IPS DF 6.9 (cell line): Measurements from ENCODE around the gene CSN2.
"Not testable (repeated sequence)": the region's sequence is repeated elsewhere in the genome, so short reads cannot be mapped to it uniquely, and the experiment has no call there.

Experiments used
- DNase-seq: peaks from one replicate; pipeline ENCODE4 v3.0.0-alpha.2; 2013; ENCODE audit warnings: low read depth, low spot score
- H3K27ac ChIP-seq: one replicate; pipeline ENCODE4 v1.5.1; 2013; ENCODE audit warnings: low read length, control low read depth
- H3K27me3 ChIP-seq: 2 replicates; pipeline ENCODE4 v1.6.1; 2013; ENCODE audit warnings: mild to moderate bottlenecking, low read length; ENCODE audit not compliant: control insufficient read depth, insufficient read depth
- H3K36me3 ChIP-seq: 2 replicates; pipeline ENCODE4 v1.6.1; 2013; ENCODE audit warnings: low read length; ENCODE audit not compliant: control insufficient read depth, insufficient read depth
- H3K4me1 ChIP-seq: 2 replicates; pipeline ENCODE4 v1.6.1; 2013; ENCODE audit warnings: low read length; ENCODE audit not compliant: control insufficient read depth, insufficient read depth
- H3K4me3 ChIP-seq: 2 replicates; pipeline ENCODE4 v1.5.1; 2013; ENCODE audit warnings: mild to moderate bottlenecking, low read length
- H3K9me3 ChIP-seq: 2 replicates; pipeline ENCODE4 v1.6.1; 2013; ENCODE audit warnings: low read length, inconsistent platforms; ENCODE audit not compliant: control insufficient read depth, insufficient read depth
- WGBS: extraction: QIAGEN DNeasy Blood & Tissue Kit; methylation state at CpG from one replicate; pipeline ENCODE4 v1.1.7; 2013; ENCODE audit warnings: mixed read lengths, missing lambda C conversion rate; ENCODE audit not compliant: insufficient read length, insufficient coverage; 5-methylcytosine and 5-hydroxymethylcytosine counted together

CSN2 gene

DNA sequence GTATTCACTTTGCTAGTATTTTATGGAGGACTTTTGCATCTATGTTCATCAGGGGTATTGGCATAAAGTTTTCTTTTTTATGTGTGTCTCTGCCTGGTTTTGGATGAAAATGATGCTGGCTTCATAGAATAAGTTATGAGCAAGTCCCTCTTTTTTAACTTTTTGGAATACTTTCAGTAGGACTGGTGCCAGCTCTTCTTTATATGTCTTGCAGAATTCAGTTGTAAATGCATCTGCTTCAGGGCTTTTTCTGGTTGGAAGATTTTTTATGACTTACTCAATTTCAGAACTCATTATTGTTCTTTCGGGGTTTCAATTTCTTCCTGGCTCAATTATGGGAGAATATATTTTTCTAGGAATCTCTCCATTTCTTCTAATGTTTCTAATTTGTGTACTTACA, 9.1 kb upstream of the CSN2 start:
- WGBS, result no CpG with 5 or more reads among the region's 1 CpG

DNA sequence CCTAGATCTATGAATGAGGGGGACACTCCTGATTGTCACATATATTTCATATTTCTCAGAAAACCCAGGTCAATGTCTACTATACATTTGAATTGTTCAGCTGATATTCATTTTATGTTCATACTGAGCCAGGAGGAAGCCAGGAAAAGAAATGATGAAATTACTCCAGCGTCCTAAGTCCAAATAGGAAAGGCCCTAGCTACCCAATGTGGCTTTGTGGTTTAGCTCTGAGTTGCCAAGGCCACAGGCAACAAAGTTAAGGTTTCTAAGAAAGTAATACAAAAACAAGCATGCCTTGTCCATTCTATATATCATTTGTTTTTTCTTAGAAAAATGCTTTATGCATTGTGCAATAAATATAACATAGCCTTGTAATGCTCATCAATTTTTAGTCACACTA, 4.5 kb upstream of the CSN2 start:
- H3K4me3 ChIP-seq, result no peak overlapping the region
- no CpG with 5 or more reads among the region's 1 CpG for whole genome bisulfite sequencing
- no peaks in the 10 kb centered on the region for H3K9me3 ChIP-seq
- H3K4me1 ChIP-seq, result no peaks in the 10 kb centered on the region
- H3K27ac ChIP-seq, result no peak overlapping the region
- H3K36me3 ChIP-seq, result no peaks in the 10 kb centered on the region
- no peak for DNase-seq
- H3K27me3 ChIP-seq, result no peaks in the 10 kb centered on the region

More for the DNA sequence above, 9.1 kb upstream of the CSN2 start:
- Histone ChIP-seq H3K4me1 (no peaks in the 10 kb centered on the region), H3K27me3 (no peaks in the 10 kb centered on the region), H3K36me3 (no peaks in the 10 kb centered on the region), H3K27ac (no peak overlapping the region), H3K4me3 (no peak overlapping the region), H3K9me3 (no peaks in the 10 kb centered on the region)
- DNase-seq, result no peak

DNA sequence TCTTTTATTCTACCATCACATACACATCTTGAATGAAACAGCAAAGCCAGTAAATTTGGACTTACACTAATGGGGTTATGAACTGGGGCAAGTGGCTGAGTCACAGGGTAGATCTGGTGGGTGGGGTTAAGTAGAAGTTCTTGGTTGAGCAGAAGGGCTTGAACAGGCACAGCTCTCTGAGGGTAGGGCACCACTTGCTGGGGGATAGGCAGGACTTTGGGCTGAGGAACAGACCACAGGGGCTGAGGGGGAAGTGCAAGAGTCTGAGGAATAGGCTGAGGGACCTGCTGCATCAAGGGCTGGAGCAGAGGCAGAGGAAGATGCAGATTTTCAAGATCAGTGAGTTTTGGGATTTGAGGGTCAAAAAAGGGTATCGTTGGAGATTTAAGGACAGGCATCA, 8.3 kb downstream of the CSN2 start:
- Histone ChIP-seq H3K27me3 (no peaks in the 10 kb centered on the region), H3K4me1 (no peaks in the 10 kb centered on the region), H3K9me3 (no peaks in the 10 kb centered on the region), H3K27ac (no peak overlapping the region), H3K4me3 (no peak overlapping the region), H3K36me3 (no peaks in the 10 kb centered on the region)
- WGBS, result no CpG with 5 or more reads among the region's 1 CpG
- DNase-seq, result no peak

DNA sequence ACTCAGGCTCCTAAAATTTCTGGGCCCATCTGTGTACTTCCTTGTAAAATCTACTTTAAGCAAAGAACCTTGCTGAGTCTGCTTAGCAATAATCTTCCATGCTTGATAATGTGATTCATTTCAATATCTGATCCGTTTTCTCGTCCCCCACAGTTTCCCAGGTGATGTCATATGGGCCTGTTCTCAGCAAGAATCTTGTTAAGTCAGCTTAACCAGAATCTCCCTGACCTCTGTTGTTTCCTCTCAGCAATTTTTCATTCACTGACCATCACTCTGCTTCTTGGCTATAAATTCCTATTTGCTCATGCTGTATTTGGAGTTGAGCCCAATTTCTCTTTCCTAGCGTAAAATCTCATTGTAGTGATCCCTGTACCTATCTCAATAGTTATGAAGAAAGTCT, 13.9 kb downstream of the CSN2 start:
- Histone ChIP-seq H3K27ac (no peak overlapping the region), H3K4me3 (no peak overlapping the region), H3K36me3 (no peaks in the 10 kb centered on the region), H3K4me1 (no peaks in the 10 kb centered on the region), H3K9me3 (no peaks in the 10 kb centered on the region), H3K27me3 (no peaks in the 10 kb centered on the region)
- no CpG with 5 or more reads among the region's 3 CpGs for WGBS
- DNase-seq, result no peak

DNA sequence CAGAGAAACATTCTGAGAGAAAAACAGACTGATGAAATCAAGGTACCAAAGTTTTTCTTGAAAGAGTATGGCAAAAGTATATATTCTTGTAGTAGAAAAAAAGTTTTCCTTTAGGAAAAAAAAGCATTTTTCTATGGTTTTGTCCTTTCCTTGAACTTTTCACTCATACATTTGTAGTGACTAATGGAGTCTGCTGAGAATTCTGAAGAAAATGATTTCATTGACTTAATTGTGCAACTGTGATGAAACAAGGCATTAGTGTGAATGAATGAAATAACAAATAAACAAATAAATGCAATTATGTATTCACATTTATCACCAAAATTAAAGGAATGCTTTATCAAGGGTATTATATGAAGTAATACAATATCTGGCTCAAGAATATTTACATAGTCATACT, 29.0 kb downstream of the CSN2 start:
- no peak for DNase-seq
- Histone ChIP-seq H3K9me3 (no peaks in the 10 kb centered on the region), H3K27ac (no peak overlapping the region), H3K36me3 (no peaks in the 10 kb centered on the region), H3K27me3 (no peaks in the 10 kb centered on the region), H3K4me1 (no peaks in the 10 kb centered on the region), H3K4me3 (no peak overlapping the region)

DNA sequence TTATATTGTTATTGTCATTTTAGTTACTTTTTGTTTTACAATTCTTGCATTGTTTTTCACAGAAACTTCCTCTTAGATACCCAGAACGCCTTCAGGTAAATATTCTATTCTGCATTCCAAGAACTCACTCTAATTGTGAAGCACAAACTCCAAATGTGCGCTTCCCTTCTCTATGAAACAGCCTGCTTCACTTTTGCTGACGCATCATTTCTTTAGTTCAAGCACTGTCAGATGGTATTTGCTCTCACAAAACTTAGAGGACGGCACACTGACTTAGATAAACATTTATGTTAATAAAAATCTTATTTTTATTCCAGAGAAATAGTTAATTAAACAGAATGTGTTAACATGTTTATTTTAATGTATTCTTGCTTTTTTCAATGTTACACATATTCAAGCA, 31.4 kb downstream of the CSN2 start:
- Histone ChIP-seq H3K27me3 (no peaks in the 10 kb centered on the region), H3K36me3 (no peaks in the 10 kb centered on the region), H3K4me3 (no peak overlapping the region), H3K4me1 (no peaks in the 10 kb centered on the region), H3K9me3 (no peaks in the 10 kb centered on the region), H3K27ac (no peak overlapping the region)
- no CpG with 5 or more reads among the region's 4 CpGs for WGBS
- DNase-seq, result no peak

DNA sequence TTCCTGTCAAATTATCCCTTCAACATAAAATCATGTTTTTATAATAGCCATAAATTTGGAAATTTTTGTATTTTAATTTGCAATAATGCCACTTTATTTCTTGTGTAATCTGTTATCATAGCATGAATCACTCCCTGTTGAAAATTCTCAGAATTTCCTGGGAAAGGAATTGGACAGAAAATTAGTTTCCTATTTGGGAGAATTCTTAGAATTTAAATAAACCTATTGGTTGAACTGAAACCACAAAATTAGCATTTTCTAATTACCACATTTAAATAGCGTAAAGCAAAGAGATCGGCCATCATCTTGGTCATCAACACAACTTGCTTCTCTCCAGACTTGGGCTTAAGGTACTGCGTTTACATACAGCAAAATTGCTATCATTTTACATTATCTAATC, 34.8 kb downstream of the CSN2 start, which contains the start of gene CSN1S1:
CSN1S1 (plus strand) TSS at position 301 of the 400 bp plus-strand sequence. CDS start 1,488 bp downstream, outside the sequence.
- Histone ChIP-seq H3K9me3 (no peaks in the 10 kb centered on the region), H3K4me3 (no peak within 1 kb of the TSS)
- WGBS, result no CpG with 5 or more reads among the region's 3 CpGs

DNA sequence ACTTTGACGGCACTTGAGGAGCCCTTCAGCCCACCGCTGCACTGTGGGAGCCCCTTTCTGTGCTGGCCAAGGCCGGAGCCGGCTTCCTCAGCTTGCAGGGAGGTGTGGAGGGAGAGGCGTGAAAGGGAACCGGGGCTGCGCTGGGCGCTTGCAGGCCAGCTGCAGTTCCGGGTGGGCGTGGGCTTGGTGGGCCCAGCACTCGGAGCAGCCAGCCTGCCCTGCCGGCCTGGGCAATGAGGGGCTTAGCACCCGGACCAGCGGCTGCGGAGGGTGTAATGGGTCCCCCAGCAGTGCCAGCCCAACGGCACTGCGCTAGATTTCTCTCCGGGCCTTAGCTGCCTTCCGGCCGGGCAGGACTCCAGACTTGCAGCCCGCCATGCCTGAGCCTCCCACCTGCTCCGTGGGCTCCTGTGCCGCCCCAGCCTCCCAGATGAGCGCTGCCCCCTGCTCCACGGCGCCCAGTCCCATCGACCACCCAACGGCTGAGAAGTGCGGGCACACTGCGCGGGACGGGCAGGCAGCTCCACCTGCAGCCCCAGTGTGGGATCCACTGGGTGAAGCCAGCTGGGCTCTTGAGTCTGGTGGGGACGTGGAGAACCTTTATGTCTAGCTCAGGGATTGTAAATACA, 41.6 kb downstream of the CSN2 start:
- H3K4me1 ChIP-seq, H3K27me3 ChIP-seq, H3K9me3 ChIP-seq, H3K36me3 ChIP-seq, H3K27ac ChIP-seq, H3K4me3 ChIP-seq, DNase-seq: not testable (repeated sequence)
- whole genome bisulfite sequencing, result no CpG with 5 or more reads among the region's 33 CpGs

More for the DNA sequence above, 34.8 kb downstream of the CSN2 start, which contains the start of gene CSN1S1:
- no peak for DNase-seq
- no peaks in the 10 kb centered on the region for H3K4me1 ChIP-seq
- no peaks in the 10 kb centered on the region for H3K27me3 ChIP-seq
- H3K27ac ChIP-seq, result no peak within 1 kb of the TSS
- H3K36me3 ChIP-seq, result no peaks in the 10 kb centered on the region

DNA sequence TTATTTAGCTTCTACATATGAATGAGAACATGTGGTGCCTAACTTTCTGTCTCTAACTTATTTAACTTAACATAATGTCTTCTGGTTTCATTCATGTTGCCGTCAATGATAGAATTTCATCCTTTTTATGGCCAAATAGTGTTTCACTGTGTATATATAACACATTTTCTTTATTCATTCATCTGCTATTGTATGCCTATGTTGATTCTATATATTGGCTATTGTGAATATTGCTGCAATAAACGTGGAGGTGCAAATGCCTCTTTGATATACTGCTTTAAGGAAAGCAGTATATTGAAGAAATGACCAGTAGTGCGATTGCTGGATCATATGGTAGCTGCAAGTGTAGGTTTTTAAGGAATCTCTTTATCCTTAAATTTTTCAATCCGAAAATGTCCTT, 44.7 kb downstream of the CSN2 start:
- no peak for DNase-seq
- H3K36me3 ChIP-seq, result no peaks in the 10 kb centered on the region
- H3K4me3 ChIP-seq, result no peak overlapping the region
- H3K4me1 ChIP-seq, result no peaks in the 10 kb centered on the region
- H3K27ac ChIP-seq, result no peak overlapping the region
- H3K9me3 ChIP-seq, result no peaks in the 10 kb centered on the region
- H3K27me3 ChIP-seq, result no peaks in the 10 kb centered on the region
- no CpG with 5 or more reads among the region's 4 CpGs for WGBS

DNA sequence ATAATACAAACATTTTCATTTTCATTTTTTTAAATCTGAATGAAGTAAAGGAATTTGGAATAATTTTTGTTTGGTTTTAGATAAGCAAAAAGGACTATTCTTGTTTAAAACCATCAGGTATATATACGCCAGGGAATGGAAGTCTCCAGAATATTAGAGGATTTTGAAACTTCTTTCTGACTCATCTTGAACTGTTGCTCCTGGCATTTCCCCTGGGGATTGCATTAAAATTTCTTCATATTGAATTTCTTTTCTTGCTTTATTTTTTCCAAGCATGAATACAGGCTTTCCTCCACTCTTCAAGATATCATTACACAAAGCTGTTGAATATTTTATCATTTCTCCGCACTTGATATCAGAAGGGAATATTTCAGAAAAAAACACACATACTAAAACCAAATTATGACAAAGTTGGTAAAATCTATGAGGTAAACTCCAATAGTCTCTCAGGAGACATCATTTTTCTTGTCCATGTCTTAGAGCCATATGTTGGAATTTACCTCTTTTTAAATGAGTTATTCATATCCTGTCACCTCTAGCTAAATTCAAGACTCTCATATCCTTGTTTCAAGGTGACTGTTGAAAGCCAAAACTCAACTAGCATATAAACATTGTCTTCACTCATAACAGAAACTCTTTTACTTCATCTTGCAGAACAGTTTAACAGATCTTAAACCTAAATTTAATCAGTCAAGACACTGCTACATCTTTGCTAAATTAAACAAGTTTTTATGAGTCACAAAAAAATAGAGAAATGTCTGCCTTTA, 55.3 kb downstream of the CSN2 start:
- DNase-seq, result no peak
- Histone ChIP-seq H3K36me3 (no peaks in the 10 kb centered on the region), H3K27ac (no peak overlapping the region), H3K4me3 (no peak overlapping the region), H3K27me3 (no peaks in the 10 kb centered on the region), H3K9me3 (no peaks in the 10 kb centered on the region), H3K4me1 (no peaks in the 10 kb centered on the region; the same call in 1 of the 2 replicates)
- WGBS, result no CpG with 5 or more reads among the region's 2 CpGs

DNA sequence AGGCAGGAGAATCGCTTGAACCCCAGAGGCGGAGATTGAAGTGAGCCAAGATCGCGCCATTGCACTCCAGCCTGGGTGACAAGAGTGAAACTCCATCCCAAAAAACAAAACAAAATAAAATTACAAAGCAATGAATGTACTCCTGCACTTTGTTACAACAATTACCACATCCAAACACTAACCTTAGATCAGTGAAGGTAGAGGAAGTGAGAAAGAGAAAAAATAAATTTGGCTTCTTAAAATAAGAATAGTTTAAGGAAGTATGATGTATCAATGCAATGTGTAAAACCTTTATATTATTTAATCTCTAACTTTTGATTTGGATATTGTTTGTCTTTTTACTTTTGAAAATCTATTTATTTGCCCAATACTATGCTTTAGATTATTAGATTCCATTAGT, 56.3 kb downstream of the CSN2 start:
- H3K27ac ChIP-seq, result no peak overlapping the region

More for the DNA sequence above, 56.3 kb downstream of the CSN2 start:
- Histone ChIP-seq H3K9me3 (no peaks in the 10 kb centered on the region), H3K36me3 (no peaks in the 10 kb centered on the region), H3K4me3 (no peak overlapping the region), H3K4me1 (no peaks in the 10 kb centered on the region), H3K27me3 (no peaks in the 10 kb centered on the region)
- WGBS, result no CpG with 5 or more reads among the region's 4 CpGs
- no peak for DNase-seq
